Activated T-cell treated with anti-CD3 and anti-CD28 coated beads for 48 hours (primary cell): ENCODE measurements around the gene CNOT6.
"Not testable (repeated sequence)": the region's sequence is repeated elsewhere in the genome, so short reads cannot be mapped to it uniquely, and the experiment has no call there.

ENCODE experiments used
- DNase-seq: peaks from one replicate; pipeline ENCODE4 v3.0.0-alpha.2; 2020; ENCODE audit warnings: low read depth

CNOT6 gene

GRCh38 chr5:180521101-180521500 is 26.9 kb downstream of the CNOT6 start:
- DNase-seq: no peak

- DNase-seq: no peak
Observed at GRCh38 chr5:180521591-180521990, 27.4 kb downstream of the CNOT6 start.

GRCh38 chr5:180522330-180522729 is 28.2 kb downstream of the CNOT6 start:
- DNase-seq: no peak

GRCh38 chr5:180523629-180524466 is 29.7 kb downstream of the CNOT6 start:
- no peak for DNase-seq

GRCh38 chr5:180525399-180525798 is 31.2 kb downstream of the CNOT6 start:
- no peak for DNase-seq

- DNase-seq: no peak
Observed at GRCh38 chr5:180526269-180526668, 32.1 kb downstream of the CNOT6 start.

- no peak for DNase-seq
Observed at GRCh38 chr5:180527659-180528058, 33.5 kb downstream of the CNOT6 start.

- DNase-seq: not testable (repeated sequence)
Observed at GRCh38 chr5:180531036-180531585, 36.9 kb downstream of the CNOT6 start.

GRCh38 chr5:180532268-180532667 is 38.1 kb downstream of the CNOT6 start:
- no peak for DNase-seq

- DNase-seq: no peak
Observed at GRCh38 chr5:180533845-180534244, 39.7 kb downstream of the CNOT6 start.

- DNase-seq: no peak
Observed at GRCh38 chr5:180535573-180535972, 41.4 kb downstream of the CNOT6 start.

GRCh38 chr5:180540050-180540694 is 46.0 kb downstream of the CNOT6 start:
- DNase-seq: no peak

- no peak for DNase-seq
Observed at GRCh38 chr5:180541710-180542109, 47.5 kb downstream of the CNOT6 start.

- no peak for DNase-seq
Observed at GRCh38 chr5:180545248-180545647, 51.1 kb downstream of the CNOT6 start.

GRCh38 chr5:180548563-180548962 is 54.4 kb downstream of the CNOT6 start:
- no peak for DNase-seq

- DNase-seq: no peak
Observed at GRCh38 chr5:180553530-180553929, 59.4 kb downstream of the CNOT6 start.

- no peak for DNase-seq
Observed at GRCh38 chr5:180555168-180555921, 61.2 kb downstream of the CNOT6 start.

- no peak for DNase-seq
Observed at GRCh38 chr5:180557217-180557809, 63.1 kb downstream of the CNOT6 start.

- no peak for DNase-seq
Observed at GRCh38 chr5:180558232-180558631, 64.1 kb downstream of the CNOT6 start.

GRCh38 chr5:180563994-180564393 is 69.8 kb downstream of the CNOT6 start:
- peak; percentile 21 for DNase-seq

GRCh38 chr5:180568914-180569313 is 74.7 kb downstream of the CNOT6 start:
- DNase-seq: no peak

GRCh38 chr5:180575571-180575970 is 81.4 kb downstream of the CNOT6 start:
- DNase-seq: no peak
